KMS-11 (cell line): ENCODE measurements around the gene OGDH.

ENCODE experiments used
- H2AFZ ChIP-seq: fragments of 200-600 bp; sonication (generic); 2 replicates; pipeline ENCODE4 v1.6.1; 2016; ENCODE audit warnings: antibody characterized with exemption, mixed run types, low read depth
- H3K27ac ChIP-seq: fragments of 200-600 bp; sonication (generic); 2 replicates; pipeline ENCODE4 v1.6.1; 2016; ENCODE audit warnings: mild to moderate bottlenecking, mixed run types
- H3K27me3 ChIP-seq: fragments of 200-600 bp; sonication (generic); 2 replicates; pipeline ENCODE4 v1.6.1; 2017; ENCODE audit warnings: mild to moderate bottlenecking, low read depth, mixed run types, moderate library complexity; ENCODE audit not compliant: insufficient read depth
- H3K36me3 ChIP-seq: fragments of 200-600 bp; sonication (generic); 2 replicates; pipeline ENCODE4 v1.6.1; 2017; ENCODE audit warnings: mild to moderate bottlenecking, mixed run types; ENCODE audit not compliant: insufficient read depth
- H3K4me1 ChIP-seq: fragments of 200-600 bp; sonication (generic); 2 replicates; pipeline ENCODE4 v1.6.1; 2016; ENCODE audit warnings: mild to moderate bottlenecking, low read depth, mixed run types; ENCODE audit not compliant: poor library complexity, severe bottlenecking
- H3K4me2 ChIP-seq: fragments of 200-600 bp; sonication (generic); 2 replicates; pipeline ENCODE4 v1.7.0; 2016; ENCODE audit warnings: mild to moderate bottlenecking, mixed run types
- H3K4me3 ChIP-seq: fragments of 200-600 bp; sonication (generic); IDR thresholded peaks from 2 replicates; pipeline ENCODE4 v1.6.1; 2017; ENCODE audit warnings: low read depth, low read length, mixed read lengths; ENCODE audit not compliant: insufficient read depth
- H3K79me2 ChIP-seq: fragments of 200-600 bp; sonication (generic); 2 replicates; pipeline ENCODE4 v1.6.1; 2016; ENCODE audit warnings: low read depth, mixed run types; ENCODE audit not compliant: insufficient read depth
- H3K9ac ChIP-seq: fragments of 200-600 bp; sonication (generic); 2 replicates; pipeline ENCODE4 v1.6.1; 2016; ENCODE audit warnings: mild to moderate bottlenecking, mixed run types
- H4K20me1 ChIP-seq: fragments of 200-600 bp; sonication (generic); 2 replicates; pipeline ENCODE4 v1.6.1; 2016; ENCODE audit warnings: mild to moderate bottlenecking, mixed run types; ENCODE audit not compliant: insufficient read depth
- TF ChIP-seq, protein P1 (sequence below): fragments of 200-600 bp; sonication (generic); conservative IDR thresholded peaks from 2 replicates; pipeline ENCODE4 v1.6.1; 2017; ENCODE audit warnings: low read depth, mild to moderate bottlenecking, antibody characterized with exemption, low read length, moderate library complexity, mixed read lengths

OGDH gene

DNA sequence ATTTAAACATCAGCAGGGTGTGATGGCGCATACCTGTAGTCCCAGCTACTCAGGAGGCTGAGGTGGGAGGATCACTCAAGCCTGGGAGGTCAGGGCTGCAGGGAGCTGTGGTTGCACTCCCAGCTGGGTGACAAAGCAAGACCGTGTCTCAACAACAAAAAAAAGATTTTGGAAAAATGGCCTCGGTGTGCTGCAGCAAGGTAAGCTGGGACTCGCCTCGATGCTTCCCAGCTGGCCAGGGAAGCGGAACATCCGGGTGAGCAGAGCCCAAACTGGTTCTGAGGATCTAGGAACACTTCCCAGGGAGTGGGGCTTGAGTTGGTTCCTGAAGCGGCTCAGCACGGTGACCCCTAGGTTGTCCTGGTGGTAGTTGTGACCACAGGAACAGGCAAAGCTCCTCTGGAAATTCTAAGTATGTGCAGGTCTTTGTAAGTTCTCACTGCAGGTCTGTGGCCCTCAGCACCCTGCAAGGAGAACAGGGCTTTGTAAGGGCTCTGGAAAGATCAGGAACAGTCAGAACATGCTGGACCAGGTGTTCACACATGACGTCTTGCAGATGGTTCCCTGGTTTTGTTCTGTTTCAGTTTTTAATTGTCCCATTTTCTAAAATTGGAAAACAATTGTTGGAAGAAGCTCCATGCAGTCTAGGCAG, 103.6 kb downstream of the OGDH start:
- H3K4me3 ChIP-seq, result no peak overlapping the region
- H3K4me1 ChIP-seq, result no peaks in the 10 kb centered on the region
- no peak overlapping the region for H3K27ac ChIP-seq
- H2AFZ ChIP-seq, result no peak overlapping the region
- no peak overlapping the region for H3K9ac ChIP-seq
- H4K20me1 ChIP-seq, result no peaks in the 10 kb centered on the region
- TF ChIP-seq, protein P1, sequence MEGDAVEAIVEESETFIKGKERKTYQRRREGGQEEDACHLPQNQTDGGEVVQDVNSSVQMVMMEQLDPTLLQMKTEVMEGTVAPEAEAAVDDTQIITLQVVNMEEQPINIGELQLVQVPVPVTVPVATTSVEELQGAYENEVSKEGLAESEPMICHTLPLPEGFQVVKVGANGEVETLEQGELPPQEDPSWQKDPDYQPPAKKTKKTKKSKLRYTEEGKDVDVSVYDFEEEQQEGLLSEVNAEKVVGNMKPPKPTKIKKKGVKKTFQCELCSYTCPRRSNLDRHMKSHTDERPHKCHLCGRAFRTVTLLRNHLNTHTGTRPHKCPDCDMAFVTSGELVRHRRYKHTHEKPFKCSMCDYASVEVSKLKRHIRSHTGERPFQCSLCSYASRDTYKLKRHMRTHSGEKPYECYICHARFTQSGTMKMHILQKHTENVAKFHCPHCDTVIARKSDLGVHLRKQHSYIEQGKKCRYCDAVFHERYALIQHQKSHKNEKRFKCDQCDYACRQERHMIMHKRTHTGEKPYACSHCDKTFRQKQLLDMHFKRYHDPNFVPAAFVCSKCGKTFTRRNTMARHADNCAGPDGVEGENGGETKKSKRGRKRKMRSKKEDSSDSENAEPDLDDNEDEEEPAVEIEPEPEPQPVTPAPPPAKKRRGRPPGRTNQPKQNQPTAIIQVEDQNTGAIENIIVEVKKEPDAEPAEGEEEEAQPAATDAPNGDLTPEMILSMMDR, result no peak
- no peaks in the 10 kb centered on the region for H3K27me3 ChIP-seq
- no peak overlapping the region for H3K4me2 ChIP-seq
- no peaks in the 10 kb centered on the region for H3K36me3 ChIP-seq
- H3K79me2 ChIP-seq, result no peaks in the 10 kb centered on the region

DNA sequence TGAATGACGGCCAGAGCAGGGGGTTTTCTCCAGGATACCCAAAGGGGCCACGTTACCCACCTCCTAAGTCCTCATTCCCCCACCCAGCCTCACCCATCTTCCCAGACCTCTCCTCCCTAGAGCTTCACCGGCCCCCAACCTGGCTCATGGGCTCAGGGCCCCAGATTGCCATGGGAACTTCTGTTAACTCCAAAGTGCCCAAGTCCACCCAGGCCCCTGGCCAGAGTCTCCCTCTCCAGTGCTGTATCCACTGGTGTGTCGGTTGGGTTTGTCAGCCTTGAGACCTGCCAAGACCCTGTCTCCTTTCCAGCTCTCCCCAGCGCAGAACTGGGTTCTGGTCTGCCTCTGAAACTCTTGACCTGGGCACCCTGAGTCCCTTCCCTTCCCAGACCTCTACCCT, 105.1 kb downstream of the OGDH start:
- TF ChIP-seq, protein P1, result no peak
- no peaks in the 10 kb centered on the region for H3K27me3 ChIP-seq
- H3K27ac ChIP-seq, result no peak overlapping the region
- H3K36me3 ChIP-seq, result no peaks in the 10 kb centered on the region
- H2AFZ ChIP-seq, result no peak overlapping the region
- H3K4me1 ChIP-seq, result peaks cover 10% of the 10 kb centered on the region
- H3K4me3 ChIP-seq, result no peak overlapping the region
- no peaks in the 10 kb centered on the region for H3K79me2 ChIP-seq
- no peak overlapping the region for H3K9ac ChIP-seq
- H3K4me2 ChIP-seq, result no peak overlapping the region
- no peaks in the 10 kb centered on the region for H4K20me1 ChIP-seq

GRCh38 chr7:44712012-44712411, 105.6 kb downstream of the OGDH start:
- no peak overlapping the region for H3K9ac ChIP-seq
- peaks cover 13% of the 10 kb centered on the region for H3K4me1 ChIP-seq
- H3K27ac ChIP-seq, result no peak overlapping the region
- H3K4me3 ChIP-seq, result no peak overlapping the region
- no peaks in the 10 kb centered on the region for H3K36me3 ChIP-seq
- no peaks in the 10 kb centered on the region for H3K27me3 ChIP-seq
- no peak overlapping the region for H3K4me2 ChIP-seq
- no peaks in the 10 kb centered on the region for H4K20me1 ChIP-seq
- H3K79me2 ChIP-seq, result no peaks in the 10 kb centered on the region
- no peak overlapping the region for H2AFZ ChIP-seq
- TF ChIP-seq, protein P1, result no peak

DNA sequence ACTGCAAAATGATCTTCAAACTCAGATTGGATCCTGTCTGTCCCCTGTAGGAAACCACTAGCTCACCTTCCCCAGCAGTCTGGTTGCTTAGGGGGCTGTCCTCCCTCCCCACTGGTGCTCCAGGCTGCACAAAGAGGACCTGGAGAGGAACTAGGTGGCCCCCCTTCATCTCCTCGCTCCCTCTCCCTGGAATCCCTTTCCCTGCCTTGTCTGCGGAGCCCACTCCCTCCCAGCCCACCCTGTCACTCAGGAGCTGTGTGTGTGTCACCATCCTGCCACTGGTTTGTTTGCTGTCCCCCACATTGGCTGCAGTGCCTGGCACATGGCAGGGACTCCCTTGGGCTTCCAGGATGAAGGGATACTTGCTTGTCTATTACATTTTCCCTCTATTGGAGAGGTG, 106.7 kb downstream of the OGDH start:
- Histone ChIP-seq H3K4me2 (no peak overlapping the region), H3K9ac (no peak overlapping the region), H2AFZ (no peak overlapping the region), H3K36me3 (no peaks in the 10 kb centered on the region), H3K79me2 (no peaks in the 10 kb centered on the region), H3K27me3 (no peaks in the 10 kb centered on the region), H3K27ac (no peak overlapping the region), H4K20me1 (no peaks in the 10 kb centered on the region), H3K4me1 (peaks cover 13% of the 10 kb centered on the region), H3K4me3 (no peak overlapping the region)
- TF ChIP-seq, protein P1, result no peak
